GM12878 (cell line): Measurements from ENCODE around the gene CHRNG.

Experiments used
- CTCF ChIP-seq, 3 experiments: IDR thresholded peaks in 2 of 3; conservative IDR thresholded peaks in 1 of 3; 2 replicates each; pipeline ENCODE4 v1.5.1; 2011; ENCODE audit warnings: low read depth in 3 of 3, low read length in 3 of 3, mild to moderate bottlenecking in 3 of 3, control low read depth in 2 of 3, moderate library complexity in 2 of 3, inconsistent platforms in 1 of 3, mixed read lengths in 1 of 3; ENCODE audit not compliant: control insufficient read depth in 2 of 3, insufficient read depth in 1 of 3; ENCODE audit errors: extremely low read depth in 1 of 3
- ZSCAN29 ChIP-seq: fragments of 450-650 bp; IDR thresholded peaks from 2 replicates; pipeline ENCODE4 v1.6.1; 2017; ENCODE audit warnings: mild to moderate bottlenecking, moderate library complexity

- no peak for TF ChIP-seq ZSCAN29
- no peak for TF ChIP-seq CTCF (IDR thresholded peaks at IDR 0.05 in 2 of 3, conservative IDR thresholded peaks at IDR 0.05 in 1 of 3; ENCODE audit: control insufficient read depth in 2 of 3, extremely low read depth in 1 of 3, insufficient read depth in 1 of 3, low read depth in 3 of 3, low read length in 3 of 3)
Observed at GRCh38 chr2:232556426-232556825, 16.9 kb downstream of the CHRNG start.
